Astrocyte of the spinal cord (primary cell): ENCODE data around the gene RNPEPL1.
"Not testable (repeated sequence)": the region's sequence is repeated elsewhere in the genome, so short reads cannot be mapped to it uniquely, and the experiment has no call there.

Source experiments
- DNase-seq: peaks from one replicate; pipeline ENCODE4 v3.0.0; 2011; ENCODE audit warnings: low read depth, low spot score
- H3K4me3 ChIP-seq: 2 replicates; pipeline ENCODE4 v1.5.1; 2011; ENCODE audit warnings: low read depth, mild to moderate bottlenecking, low read length, moderate library complexity
- in situ Hi-C: cut with HindIII; loops from 2 replicates; pipeline ENCODE4 v1.10.0; 2017; ENCODE audit warnings: low sequenced_read_pairs
- TF ChIP-seq, protein P1 (sequence below): IDR thresholded peaks from 2 replicates; pipeline ENCODE4 v1.5.1; 2012; ENCODE audit warnings: low read depth, mild to moderate bottlenecking, low read length, inconsistent platforms

Gene RNPEPL1

GRCh38 chr2:240528406-240529040 lies 39.8 kb upstream of the RNPEPL1 start:
- H3K4me3 ChIP-seq, result no peak overlapping the region
- no peak for DNase-seq
- TF ChIP-seq, protein P1, sequence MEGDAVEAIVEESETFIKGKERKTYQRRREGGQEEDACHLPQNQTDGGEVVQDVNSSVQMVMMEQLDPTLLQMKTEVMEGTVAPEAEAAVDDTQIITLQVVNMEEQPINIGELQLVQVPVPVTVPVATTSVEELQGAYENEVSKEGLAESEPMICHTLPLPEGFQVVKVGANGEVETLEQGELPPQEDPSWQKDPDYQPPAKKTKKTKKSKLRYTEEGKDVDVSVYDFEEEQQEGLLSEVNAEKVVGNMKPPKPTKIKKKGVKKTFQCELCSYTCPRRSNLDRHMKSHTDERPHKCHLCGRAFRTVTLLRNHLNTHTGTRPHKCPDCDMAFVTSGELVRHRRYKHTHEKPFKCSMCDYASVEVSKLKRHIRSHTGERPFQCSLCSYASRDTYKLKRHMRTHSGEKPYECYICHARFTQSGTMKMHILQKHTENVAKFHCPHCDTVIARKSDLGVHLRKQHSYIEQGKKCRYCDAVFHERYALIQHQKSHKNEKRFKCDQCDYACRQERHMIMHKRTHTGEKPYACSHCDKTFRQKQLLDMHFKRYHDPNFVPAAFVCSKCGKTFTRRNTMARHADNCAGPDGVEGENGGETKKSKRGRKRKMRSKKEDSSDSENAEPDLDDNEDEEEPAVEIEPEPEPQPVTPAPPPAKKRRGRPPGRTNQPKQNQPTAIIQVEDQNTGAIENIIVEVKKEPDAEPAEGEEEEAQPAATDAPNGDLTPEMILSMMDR, result no peak
- in situ Hi-C loops, result no loop called here

DNA sequence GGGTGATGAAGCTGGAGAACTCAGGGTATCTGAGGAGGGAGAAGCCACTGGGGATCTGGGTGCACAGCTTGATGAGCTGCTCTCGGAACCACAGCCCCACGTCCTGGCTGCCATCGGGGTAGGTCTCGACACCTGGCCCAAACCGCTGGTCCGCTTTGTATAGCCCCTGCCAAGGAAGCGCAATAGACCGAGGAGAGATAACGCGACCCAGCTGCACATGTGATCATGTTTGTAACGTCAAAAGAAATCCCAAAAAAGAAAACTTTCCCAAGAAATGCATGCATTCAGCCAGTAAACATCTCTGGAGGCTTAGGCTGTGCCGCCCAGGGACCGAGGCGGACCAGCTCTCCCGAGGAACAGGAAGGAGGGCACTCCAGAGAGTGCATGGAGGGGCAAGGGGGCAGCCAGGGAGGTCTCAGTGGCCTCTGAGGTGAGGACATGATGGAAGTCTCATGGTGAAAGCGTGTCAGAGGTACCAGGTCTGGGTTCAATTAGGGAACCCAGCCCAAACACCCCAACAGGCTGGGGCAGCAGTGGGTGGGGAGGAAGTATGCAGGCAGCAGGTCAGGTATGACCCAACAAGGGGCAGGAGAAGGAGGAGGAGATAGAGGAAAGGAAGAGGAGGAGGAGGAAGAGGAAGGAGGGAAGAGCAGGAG lies 38.8 kb upstream of the RNPEPL1 start:
- no peak for DNase-seq
- H3K4me3 ChIP-seq, result no peak overlapping the region
- in situ Hi-C loops, result no loop called here

DNA sequence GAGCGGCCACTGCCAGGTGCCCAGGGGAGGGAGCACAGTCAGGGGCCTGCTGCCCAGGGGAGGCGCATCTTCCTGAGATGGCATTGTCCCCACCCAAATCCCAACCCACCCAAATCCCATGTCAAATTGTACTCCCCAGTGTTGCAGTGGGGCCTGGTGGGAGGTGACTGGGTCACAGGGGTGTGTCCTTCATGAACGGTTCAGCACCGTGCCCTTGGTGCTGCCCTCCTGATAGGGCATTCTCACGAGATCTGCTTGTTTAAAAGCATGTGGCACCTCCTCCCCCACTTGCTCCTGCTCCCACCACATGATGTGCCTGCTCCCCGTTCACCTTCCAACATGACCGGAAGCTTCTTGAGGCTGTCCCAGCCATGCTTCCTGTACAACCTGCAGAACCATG lies 38.1 kb upstream of the RNPEPL1 start:
- TF ChIP-seq, protein P1, result no peak
- in situ Hi-C loops, result no loop called here
- no peak overlapping the region for H3K4me3 ChIP-seq
- DNase-seq, result no peak

More for the DNA sequence above, 38.8 kb upstream of the RNPEPL1 start:
- TF ChIP-seq, protein P1, result no peak

GRCh38 chr2:240531038-240531437 lies 37.2 kb upstream of the RNPEPL1 start:
- DNase-seq, result no peak
- in situ Hi-C loops, result no loop called here
- TF ChIP-seq, protein P1, result no peak
- no peak overlapping the region for H3K4me3 ChIP-seq

DNA sequence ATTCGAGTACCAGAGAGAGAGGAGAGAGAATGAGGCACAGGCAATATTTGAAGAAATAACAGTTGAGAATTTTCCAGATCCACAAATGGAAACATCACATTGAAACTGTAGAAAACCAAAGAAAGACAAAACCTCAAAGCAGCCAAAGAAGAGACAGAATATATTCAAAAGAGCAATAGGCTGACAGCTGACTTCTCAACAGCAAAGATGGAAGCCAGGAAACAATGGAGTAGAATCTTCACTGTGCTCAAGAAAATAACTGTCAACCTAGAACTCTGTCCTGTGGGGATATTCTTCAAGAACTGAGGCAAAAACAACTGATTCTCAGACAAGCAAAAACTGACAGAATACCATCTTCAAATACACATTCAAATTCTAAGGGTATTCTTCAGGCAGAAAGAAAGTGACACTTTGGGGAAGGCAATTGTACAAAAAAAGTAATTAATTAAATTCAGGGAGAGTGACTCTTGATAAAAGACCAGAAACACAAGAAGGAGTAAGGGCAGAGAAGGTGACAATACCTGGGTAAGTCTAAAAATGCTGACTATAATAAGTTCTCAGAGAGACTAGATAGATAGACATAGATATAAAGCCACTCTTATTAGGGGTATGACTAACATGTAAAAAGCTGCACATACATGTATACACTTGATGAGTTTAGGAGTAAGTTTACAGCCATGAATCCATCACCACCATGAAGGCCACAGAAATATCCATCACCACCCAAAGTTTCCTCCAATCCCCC lies 36.1 kb upstream of the RNPEPL1 start:
- no peak overlapping the region for H3K4me3 ChIP-seq
- TF ChIP-seq, protein P1, result no peak
- DNase-seq, result no peak
- in situ Hi-C loops, result no loop called here

- in situ Hi-C loops, result no loop called here
- H3K4me3 ChIP-seq, result no peak overlapping the region
- DNase-seq, result no peak
- TF ChIP-seq, protein P1, result no peak
Observed at GRCh38 chr2:240538031-240538780, 30.1 kb upstream of the RNPEPL1 start.

- in situ Hi-C loops, DNase-seq, H3K4me3 ChIP-seq: not testable (repeated sequence)
Observed at GRCh38 chr2:240539101-240539500, 29.2 kb upstream of the RNPEPL1 start.
